HepG2 (cell line): Measurements from ENCODE around the gene COMT. TPM values are rescaled to one million over a fixed set of nuclear protein-coding genes. Genes with fewer than 3 reads are reported as not detected.

Experiments used
- ARHGAP35 ChIP-seq: sonication (generic); formaldehyde crosslinking; IDR thresholded peaks from 2 replicates; pipeline ENCODE4 v1.9.0; 2022; ENCODE audit warnings: mild to moderate bottlenecking, inconsistent platforms, moderate library complexity, missing genetic modification reagents, borderline replicate concordance
- CBFB ChIP-seq: sonication (generic); formaldehyde crosslinking; IDR thresholded peaks from 2 replicates; pipeline ENCODE4 v1.4.0; 2020; ENCODE audit warnings: missing genetic modification reagents
- E2F2 ChIP-seq: sonication (generic); formaldehyde crosslinking; IDR thresholded peaks from 2 replicates; pipeline ENCODE4 v1.4.0; 2020; ENCODE audit warnings: missing genetic modification reagents, borderline replicate concordance
- HMG20A ChIP-seq: IDR thresholded peaks from 2 replicates; pipeline ENCODE4 v1.6.1; 2016; ENCODE audit warnings: borderline replicate concordance
- JUND ChIP-seq: sonication (generic); formaldehyde crosslinking; IDR thresholded peaks from 2 replicates; pipeline ENCODE4 v1.8.0; 2022; ENCODE audit warnings: mild to moderate bottlenecking, missing genetic modification reagents
- MED13 ChIP-seq: sonication (generic); formaldehyde crosslinking; IDR thresholded peaks from 2 replicates; pipeline ENCODE4 v1.5.0; 2020; ENCODE audit warnings: missing genetic modification reagents
- MIER3 ChIP-seq: IDR thresholded peaks from 2 replicates; pipeline ENCODE4 v1.6.1; 2016; ENCODE audit warnings: missing compliant biosample characterization, borderline replicate concordance
- MLLT10 ChIP-seq: sonication (generic); formaldehyde crosslinking; IDR thresholded peaks from 2 replicates; pipeline ENCODE4 v1.4.0; 2020; ENCODE audit warnings: missing genetic modification reagents
- NFAT5 ChIP-seq: sonication (generic); formaldehyde crosslinking; IDR thresholded peaks from 2 replicates; pipeline ENCODE4 v1.4.0; 2020; ENCODE audit warnings: missing genetic modification reagents
- NPAS2 ChIP-seq: sonication (generic); formaldehyde crosslinking; IDR thresholded peaks from 2 replicates; pipeline ENCODE4 v1.8.0; 2022; ENCODE audit warnings: mild to moderate bottlenecking, missing genetic modification reagents, borderline replicate concordance
- PCBP2 ChIP-seq: fragments of 200-400 bp; formaldehyde crosslinking; optimal IDR thresholded peaks from 2 replicates; pipeline ENCODE3; 2018; ENCODE audit warnings: low read length, low read depth; ENCODE audit not compliant: poor library complexity, severe bottlenecking
- RFX5 ChIP-seq: IDR thresholded peaks from 2 replicates; pipeline ENCODE4 v1.6.1; 2011; ENCODE audit warnings: low read depth, low read length, improper control_type of control experiment
- SATB2 ChIP-seq: sonication (generic); formaldehyde crosslinking; IDR thresholded peaks from 2 replicates; pipeline ENCODE4 v1.5.0; 2020; ENCODE audit warnings: missing genetic modification reagents
- SIN3A ChIP-seq: IDR thresholded peaks from 2 replicates; pipeline ENCODE4 v1.6.1; 2011; ENCODE audit warnings: low read depth, mild to moderate bottlenecking, control low read depth, low read length, borderline replicate concordance
- SRY ChIP-seq: sonication (generic); formaldehyde crosslinking; IDR thresholded peaks from 2 replicates; pipeline ENCODE4 v1.8.0; 2022; ENCODE audit warnings: mild to moderate bottlenecking, missing genetic modification reagents
- ZBTB44 ChIP-seq: sonication (generic); formaldehyde crosslinking; IDR thresholded peaks from 2 replicates; pipeline ENCODE4 v1.4.0; 2020; ENCODE audit warnings: missing genetic modification reagents
- ZFY ChIP-seq: sonication (generic); formaldehyde crosslinking; IDR thresholded peaks from 2 replicates; pipeline ENCODE4 v1.4.0; 2020; ENCODE audit warnings: missing genetic modification reagents
- ZNF460 ChIP-seq: sonication (generic); formaldehyde crosslinking; IDR thresholded peaks from 2 replicates; pipeline ENCODE4 v1.5.1; 2020; ENCODE audit warnings: missing genetic modification reagents, mild to moderate bottlenecking, borderline replicate concordance
- ZNF557 ChIP-seq: sonication (generic); formaldehyde crosslinking; IDR thresholded peaks from 2 replicates; pipeline ENCODE4 v1.4.0; 2020; ENCODE audit warnings: missing genetic modification reagents
- ZNF639 ChIP-seq: conservative IDR thresholded peaks from 2 replicates; pipeline ENCODE4 v1.6.1; 2018; ENCODE audit warnings: missing genetic modification reagents
- ZNF878 ChIP-seq: sonication (generic); formaldehyde crosslinking; IDR thresholded peaks from 2 replicates; pipeline ENCODE4 v1.8.1; 2023; ENCODE audit warnings: mild to moderate bottlenecking, missing genetic modification reagents, moderate library complexity
- ZSCAN20 ChIP-seq: sonication (generic); formaldehyde crosslinking; IDR thresholded peaks from 2 replicates; pipeline ENCODE4 v1.4.0; 2020; ENCODE audit warnings: missing genetic modification reagents, mild to moderate bottlenecking, borderline replicate concordance
- polyA plus RNA-seq, 8 experiments: library from polyadenylated mRNA; depleted of rRNA in 3 of 8; stranded (reverse) in 7 of 8; unstranded in 1 of 8; fragments of >200 nt; fragmentation: Illumina TruSeq in 4 of 8; extraction: Trizol in 4 of 8; gene quantifications; 2 replicates each; pipeline versions ENCODE4 v1.2.1 to v1.2.3, GENCODE V29; 2011 to 2016; ENCODE audit warnings: low read depth in 4 of 8, missing spikeins in 1 of 8, mixed read lengths in 1 of 8; ENCODE audit not compliant: insufficient read depth in 1 of 8
- total RNA-seq, 5 experiments: library from RNA; depleted of rRNA; stranded (reverse); fragments of >200 nt; fragmentation: Illumina TruSeq; extraction: Trizol; gene quantifications; 2 replicates each; pipeline ENCODE4 v1.2.3, GENCODE V29; 2016; ENCODE audit warnings: low read depth in 1 of 5

The COMT gene
- total and polyA plus RNA-seq, 2 of the 13 experiments (the other 11 are each of a cell fraction or from before 2014, with no cell fraction given): 156 to 162 TPM

GRCh38 chr22:19962246-19962908, 20.8 kb downstream of the COMT start (continued):
- TF ChIP-seq ZNF639 (no peak), HMG20A (CRISPR knock-in tag) (no peak), PCBP2 (no peak), MLLT10 (CRISPR knock-in tag) (no peak), SRY (CRISPR knock-in tag) (0 out of 2 replicates have a peak, but pooled peaks have one; percentile 53), ZSCAN20 (no peak), ZNF460 (CRISPR knock-in tag) (no peak), ZNF557 (CRISPR knock-in tag) (no peak), SATB2 (CRISPR knock-in tag) (no peak), E2F2 (CRISPR knock-in tag) (no peak), MED13 (CRISPR knock-in tag) (no peak), ZFY (CRISPR knock-in tag) (peak; percentile 55; the same call in 1 of the 2 replicates), NPAS2 (CRISPR knock-in tag) (no peak), SIN3A (peak; percentile 42; the same call in 1 of the 2 replicates), NFAT5 (CRISPR knock-in tag) (no peak), JUND (CRISPR knock-in tag) (no peak), MIER3 (no peak), ARHGAP35 (CRISPR knock-in tag) (no peak), CBFB (CRISPR knock-in tag) (no peak), RFX5 (no peak), ZBTB44 (CRISPR knock-in tag) (no peak), ZNF878 (CRISPR knock-in tag) (no peak)
